ENCODE data around the gene RIT2.

RIT2 gene

DNA sequence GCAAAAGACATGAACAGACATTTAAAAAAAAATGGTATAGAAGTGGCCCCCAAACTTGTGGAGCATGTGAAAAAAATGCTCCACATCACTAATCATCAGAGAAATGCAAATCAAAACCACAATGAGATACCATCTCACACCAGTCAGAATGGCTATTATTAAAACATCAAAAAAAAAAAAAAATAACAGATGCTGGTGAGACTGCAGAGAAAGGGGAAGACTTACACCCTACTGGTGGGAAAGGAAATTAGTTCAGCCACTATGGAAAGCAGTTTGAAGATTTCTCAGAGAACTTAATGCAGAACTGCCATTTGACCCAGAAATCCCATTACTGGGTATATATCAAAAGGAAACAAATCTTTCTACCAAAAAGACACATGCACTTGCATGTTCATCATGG is 164.8 kb downstream of the RIT2 start:
- no peak for DNase-seq
- no peak overlapping the region for H3K4me3 ChIP-seq (ENCODE audit: low read depth, low read length)
- TF ChIP-seq, protein P1, sequence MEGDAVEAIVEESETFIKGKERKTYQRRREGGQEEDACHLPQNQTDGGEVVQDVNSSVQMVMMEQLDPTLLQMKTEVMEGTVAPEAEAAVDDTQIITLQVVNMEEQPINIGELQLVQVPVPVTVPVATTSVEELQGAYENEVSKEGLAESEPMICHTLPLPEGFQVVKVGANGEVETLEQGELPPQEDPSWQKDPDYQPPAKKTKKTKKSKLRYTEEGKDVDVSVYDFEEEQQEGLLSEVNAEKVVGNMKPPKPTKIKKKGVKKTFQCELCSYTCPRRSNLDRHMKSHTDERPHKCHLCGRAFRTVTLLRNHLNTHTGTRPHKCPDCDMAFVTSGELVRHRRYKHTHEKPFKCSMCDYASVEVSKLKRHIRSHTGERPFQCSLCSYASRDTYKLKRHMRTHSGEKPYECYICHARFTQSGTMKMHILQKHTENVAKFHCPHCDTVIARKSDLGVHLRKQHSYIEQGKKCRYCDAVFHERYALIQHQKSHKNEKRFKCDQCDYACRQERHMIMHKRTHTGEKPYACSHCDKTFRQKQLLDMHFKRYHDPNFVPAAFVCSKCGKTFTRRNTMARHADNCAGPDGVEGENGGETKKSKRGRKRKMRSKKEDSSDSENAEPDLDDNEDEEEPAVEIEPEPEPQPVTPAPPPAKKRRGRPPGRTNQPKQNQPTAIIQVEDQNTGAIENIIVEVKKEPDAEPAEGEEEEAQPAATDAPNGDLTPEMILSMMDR (IDR thresholded peaks at IDR 0.05; ENCODE audit: low read depth, low read length): no peak

DNA sequence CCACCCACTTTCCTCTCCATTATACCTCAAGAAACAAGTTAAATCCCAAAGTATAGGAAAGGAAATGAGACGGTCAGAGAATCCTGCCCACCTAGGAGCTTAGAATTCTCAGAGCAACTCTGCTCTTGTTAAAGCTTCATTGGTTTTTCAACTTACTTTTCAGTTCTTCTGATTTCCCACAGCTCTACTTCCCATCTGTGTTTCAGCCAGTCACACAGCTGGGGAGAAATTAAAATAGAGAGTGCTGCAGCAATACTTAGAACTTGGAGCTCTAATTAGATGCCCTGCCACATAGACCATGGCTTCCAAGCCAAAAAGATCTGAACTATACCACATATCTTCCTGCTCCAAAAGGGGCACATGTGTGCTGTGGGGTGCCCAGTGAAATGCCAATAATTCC is 166.7 kb downstream of the RIT2 start:
- Histone ChIP-seq H3K4me1 (no peaks in the 10 kb centered on the region), H3K27me3 (no peaks in the 10 kb centered on the region), H3K36me3 (no peaks in the 10 kb centered on the region), H3K9me3 (no peaks in the 10 kb centered on the region), H3K4me3 (ENCODE audit: low read depth, low read length) (no peak overlapping the region)
- no peak for DNase-seq
- TF ChIP-seq, protein P1 (IDR thresholded peaks at IDR 0.05; ENCODE audit: low read depth, low read length): no peak

More for the DNA sequence above, 164.8 kb downstream of the RIT2 start:
- no peaks in the 10 kb centered on the region for H3K27me3 ChIP-seq
- H3K4me1 ChIP-seq: no peaks in the 10 kb centered on the region
- H3K36me3 ChIP-seq: no peaks in the 10 kb centered on the region
- H3K9me3 ChIP-seq: no peaks in the 10 kb centered on the region

DNA sequence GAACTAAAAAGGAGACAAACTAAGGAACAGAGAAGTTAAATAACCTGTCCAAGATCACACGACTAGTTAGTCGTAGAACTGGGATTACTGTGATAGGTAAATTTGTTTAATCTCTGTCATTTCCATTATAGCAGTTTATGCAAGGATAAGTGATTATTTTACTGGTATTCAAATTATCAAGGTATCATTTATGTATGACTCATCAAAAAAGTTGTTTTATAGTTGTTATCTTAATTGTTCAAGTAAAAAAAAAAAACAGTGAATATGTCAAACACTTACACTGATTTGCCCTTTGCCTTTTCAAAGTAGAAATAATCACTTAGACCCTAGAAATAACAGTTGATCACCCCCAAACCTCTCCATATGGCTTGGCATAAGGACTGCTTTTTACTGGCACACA is 173.6 kb downstream of the RIT2 start:
- H3K36me3 ChIP-seq: no peaks in the 10 kb centered on the region
- H3K4me3 ChIP-seq (ENCODE audit: low read depth, low read length): no peak overlapping the region
- H3K9me3 ChIP-seq: no peaks in the 10 kb centered on the region
- no peaks in the 10 kb centered on the region for H3K27me3 ChIP-seq
- TF ChIP-seq, protein P1 (IDR thresholded peaks at IDR 0.05; ENCODE audit: low read depth, low read length): no peak
- DNase-seq: no peak
- no peaks in the 10 kb centered on the region for H3K4me1 ChIP-seq

DNA sequence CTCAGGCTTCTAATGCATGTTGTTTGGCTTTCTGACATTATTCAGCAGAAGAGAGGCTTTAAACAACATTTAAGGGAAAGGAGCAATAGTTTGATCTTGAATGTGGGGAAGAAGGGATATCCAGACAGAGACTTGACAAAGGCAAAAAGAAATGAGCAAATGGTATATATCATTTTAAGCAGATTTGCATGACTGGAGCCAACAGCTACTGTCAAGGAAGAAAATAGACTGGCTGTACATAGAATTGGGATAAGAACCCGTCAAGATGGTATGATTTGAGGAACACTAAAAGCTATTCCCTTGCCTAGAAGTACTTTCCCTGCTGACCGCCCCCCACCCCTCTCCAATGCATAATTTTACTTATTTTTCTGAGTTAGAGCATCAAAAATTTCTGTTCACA is 174.5 kb downstream of the RIT2 start:
- Histone ChIP-seq H3K36me3 (no peaks in the 10 kb centered on the region), H3K27me3 (no peaks in the 10 kb centered on the region), H3K4me3 (ENCODE audit: low read depth, low read length) (no peak overlapping the region), H3K4me1 (no peaks in the 10 kb centered on the region), H3K9me3 (no peaks in the 10 kb centered on the region)
- no peak for DNase-seq
- TF ChIP-seq, protein P1 (IDR thresholded peaks at IDR 0.05; ENCODE audit: low read depth, low read length): no peak

DNA sequence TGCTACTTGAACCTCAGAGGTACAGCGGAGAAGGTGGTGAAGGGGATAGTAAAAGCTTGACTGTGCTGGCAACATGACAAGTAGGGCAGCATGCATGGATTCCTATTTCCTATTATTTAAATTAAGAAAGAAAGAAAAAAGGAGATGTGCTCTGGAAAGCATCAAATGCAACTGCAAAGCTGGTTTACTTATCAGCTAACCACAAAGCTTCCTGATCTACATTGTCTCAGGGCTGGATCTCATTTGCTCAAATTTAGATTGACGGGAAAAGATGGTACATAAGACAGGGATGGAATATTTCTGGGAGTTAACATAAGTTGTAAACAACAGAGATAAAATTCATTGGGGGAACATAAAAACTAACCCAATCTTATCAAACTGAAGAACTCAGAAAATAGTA is 178.0 kb downstream of the RIT2 start:
- Histone ChIP-seq H3K9me3 (no peaks in the 10 kb centered on the region), H3K4me1 (no peaks in the 10 kb centered on the region), H3K27me3 (no peaks in the 10 kb centered on the region), H3K36me3 (no peaks in the 10 kb centered on the region), H3K4me3 (ENCODE audit: low read depth, low read length) (no peak overlapping the region)
- DNase-seq: no peak
- TF ChIP-seq, protein P1 (IDR thresholded peaks at IDR 0.05; ENCODE audit: low read depth, low read length): no peak

DNA sequence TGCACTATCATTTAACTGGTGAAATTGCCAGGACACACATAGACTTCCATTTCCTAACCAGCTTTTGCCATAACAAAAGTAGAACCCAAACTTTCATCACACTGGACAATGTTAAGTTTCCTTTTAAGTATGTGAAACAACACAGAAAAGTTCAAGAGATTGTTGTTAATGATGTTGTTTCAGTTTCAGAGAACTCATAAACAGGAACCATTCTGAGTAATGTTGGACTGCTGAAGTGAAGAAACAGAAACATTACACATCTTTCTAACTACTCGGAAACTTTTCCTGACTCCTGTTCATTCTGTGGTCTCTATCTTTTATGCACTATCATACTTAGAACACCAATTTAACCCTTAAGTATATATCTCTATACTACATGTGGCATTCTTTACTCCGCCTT is 179.2 kb downstream of the RIT2 start:
- no peak for DNase-seq
- Histone ChIP-seq H3K4me3 (ENCODE audit: low read depth, low read length) (no peak overlapping the region), H3K9me3 (no peaks in the 10 kb centered on the region), H3K27me3 (no peaks in the 10 kb centered on the region), H3K4me1 (no peaks in the 10 kb centered on the region), H3K36me3 (no peaks in the 10 kb centered on the region)
- TF ChIP-seq, protein P1 (IDR thresholded peaks at IDR 0.05; ENCODE audit: low read depth, low read length): no peak
